Activated CD4-positive, alpha-beta memory T cell treated with anti-CD3 and anti-CD28 coated beads for 36 hours (primary cell): ENCODE measurements around the gene SAMMSON. TPM values are rescaled to one million over a fixed set of nuclear protein-coding genes. Genes with fewer than 3 reads are reported as not detected.

Source experiments
- CTCF ChIA-PET: fragments of 350-600 bp; sonication (Branson Sonifier 250); formaldehyde crosslinking; loops from one replicate; lab custom pipeline; 2021; ENCODE audit warnings: antibody characterized with exemption, inconsistent platforms; lab: Charles Lee
- POLR2A ChIA-PET: fragments of 350-600 bp; sonication (Branson Sonifier 250); formaldehyde crosslinking; loops from one replicate; lab custom pipeline; 2021; ENCODE audit warnings: antibody characterized with exemption; lab: Charles Lee
- DNase-seq: peaks from one replicate; pipeline ENCODE4 v3.0.0-alpha.2; 2020
- H3K27ac Mint-ChIP-seq: one replicate; pipeline ENCODE4 v1.8.0; 2021; ENCODE audit warnings: mixed read lengths
- H3K27me3 Mint-ChIP-seq: one replicate; pipeline ENCODE4 v1.8.0; 2021; ENCODE audit warnings: mixed read lengths
- H3K36me3 Mint-ChIP-seq: one replicate; pipeline ENCODE4 v1.8.0; 2021; ENCODE audit warnings: mixed read lengths
- H3K4me1 Mint-ChIP-seq: one replicate; pipeline ENCODE4 v1.8.0; 2021; ENCODE audit warnings: low read depth, mixed read lengths
- H3K4me3 Mint-ChIP-seq: one replicate; pipeline ENCODE4 v1.8.0; 2021; ENCODE audit warnings: mild to moderate bottlenecking, mixed read lengths
- H3K9me3 Mint-ChIP-seq: one replicate; pipeline ENCODE4 v1.8.0; 2021; ENCODE audit warnings: mixed read lengths
- intact Hi-C: fragments of 100-400 bp; cut with micrococcal nuclease; formaldehyde crosslinking; loops from one replicate; pipeline ENCODE4 v1.15.1; 2023
- total RNA-seq, 2 experiments: library from RNA; stranded (reverse); gene quantifications; one replicate each; pipeline ENCODE4 v1.2.3, GENCODE V29; 2021

The SAMMSON gene
- total RNA-seq, 2 experiments from 2014 or later = not detected

DNA sequence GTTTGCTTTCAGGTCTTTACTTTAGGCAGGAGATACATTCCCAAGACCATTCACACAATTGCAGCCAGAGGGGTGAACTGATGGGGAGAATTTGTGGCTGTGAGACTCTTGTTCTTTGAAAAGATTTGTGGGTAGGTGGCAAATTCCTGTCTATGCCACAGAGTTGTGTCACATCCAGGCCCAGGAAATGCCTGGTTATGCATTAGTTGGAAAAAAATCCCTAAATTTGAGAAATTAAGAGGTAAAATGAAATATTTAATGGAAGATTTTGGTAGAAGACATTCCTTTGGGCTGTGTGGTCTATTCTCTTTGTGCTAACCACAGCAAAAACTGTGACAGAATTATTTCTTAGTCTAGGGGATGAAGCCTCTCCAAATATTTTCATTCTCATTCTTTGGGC is 28.8 kb downstream of the SAMMSON start:
- Mint-ChIP-seq H3K4me1 (no peaks in the 10 kb centered on the region), H3K4me3 (no peak overlapping the region), H3K27me3 (no peaks in the 10 kb centered on the region), H3K9me3 (no peaks in the 10 kb centered on the region), H3K36me3 (no peaks in the 10 kb centered on the region), H3K27ac (no peak overlapping the region)
- no peak for DNase-seq
- POLR2A ChIA-PET = no interaction called here
- intact Hi-C loops = no loop called here
- CTCF ChIA-PET = interaction anchor here (0.7 kb wide), 1 partner anchor 865 kb away, joined by 5 read pairs; no protein-coding TSS in a partner anchor

DNA sequence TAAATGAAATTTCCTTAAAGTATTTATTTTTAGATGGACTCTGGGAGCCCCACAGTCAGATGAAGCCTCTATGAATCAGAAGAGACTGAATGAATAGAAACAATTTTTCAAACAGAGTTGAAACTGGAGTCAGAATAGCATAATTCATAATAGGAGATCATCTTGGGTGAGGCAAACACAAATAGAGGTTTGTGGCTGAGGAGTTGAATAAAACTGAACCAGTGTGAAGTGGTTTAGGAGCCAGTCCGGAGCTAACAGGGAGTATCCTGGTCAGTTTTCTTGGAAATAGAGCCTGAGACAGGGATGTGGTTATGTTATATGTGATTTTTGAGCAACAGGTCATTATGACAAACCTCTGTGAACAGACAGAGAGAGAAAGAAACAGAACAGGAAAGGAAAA is 39.2 kb downstream of the SAMMSON start:
- Mint-ChIP-seq H3K9me3 (no peaks in the 10 kb centered on the region), H3K27ac (no peak overlapping the region), H3K27me3 (no peaks in the 10 kb centered on the region), H3K4me1 (no peaks in the 10 kb centered on the region), H3K36me3 (no peaks in the 10 kb centered on the region), H3K4me3 (no peak overlapping the region)
- DNase-seq = no peak
- intact Hi-C loops = no loop called here
- POLR2A ChIA-PET = no interaction called here
- CTCF ChIA-PET = no interaction called here

DNA sequence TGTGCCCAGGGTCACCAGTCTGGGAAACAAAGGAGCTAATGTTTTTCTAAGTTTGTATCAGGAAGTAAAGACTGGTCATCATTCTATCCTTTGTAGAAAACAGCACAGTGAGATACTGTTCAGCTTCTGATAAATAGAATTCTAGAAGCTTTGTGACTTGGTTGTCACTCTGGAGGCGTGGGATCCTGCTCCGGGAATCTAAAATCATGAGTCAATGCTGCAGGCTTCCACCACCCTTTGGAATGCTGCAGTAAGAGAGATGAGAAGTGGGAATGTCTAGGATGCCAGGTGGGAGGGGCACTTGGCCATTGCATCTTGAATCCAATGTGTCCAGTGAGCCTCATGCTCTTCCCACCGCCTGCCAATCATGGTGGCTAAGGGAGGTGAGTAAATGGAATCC is 40.9 kb downstream of the SAMMSON start:
- Mint-ChIP-seq H3K4me1 (no peaks in the 10 kb centered on the region), H3K9me3 (no peaks in the 10 kb centered on the region), H3K27ac (no peak overlapping the region), H3K27me3 (no peaks in the 10 kb centered on the region), H3K36me3 (no peaks in the 10 kb centered on the region), H3K4me3 (no peak overlapping the region)
- intact Hi-C loops = no loop called here
- no peak for DNase-seq
- ChIA-PET POLR2A (no interaction called here), CTCF (no interaction called here)

DNA sequence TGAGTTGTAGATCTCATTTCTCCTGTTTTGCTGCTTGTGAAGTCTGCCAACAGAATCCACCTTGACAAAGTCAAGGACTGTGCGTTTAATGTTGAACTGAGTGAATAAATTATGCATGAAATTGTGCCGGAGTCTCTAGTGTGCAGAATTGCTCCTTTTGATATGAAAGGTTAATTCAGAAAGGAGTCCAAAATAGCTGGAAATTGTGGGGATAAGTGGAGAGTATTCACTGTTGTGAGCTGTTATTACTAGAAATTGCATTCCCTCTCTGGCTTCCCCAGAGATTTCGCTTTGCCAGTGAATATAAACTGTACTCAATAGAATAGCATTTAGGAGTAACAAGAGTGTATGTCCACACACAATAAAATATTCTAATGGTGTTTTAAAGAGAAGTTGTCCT is 43.1 kb downstream of the SAMMSON start:
- DNase-seq = no peak

DNA sequence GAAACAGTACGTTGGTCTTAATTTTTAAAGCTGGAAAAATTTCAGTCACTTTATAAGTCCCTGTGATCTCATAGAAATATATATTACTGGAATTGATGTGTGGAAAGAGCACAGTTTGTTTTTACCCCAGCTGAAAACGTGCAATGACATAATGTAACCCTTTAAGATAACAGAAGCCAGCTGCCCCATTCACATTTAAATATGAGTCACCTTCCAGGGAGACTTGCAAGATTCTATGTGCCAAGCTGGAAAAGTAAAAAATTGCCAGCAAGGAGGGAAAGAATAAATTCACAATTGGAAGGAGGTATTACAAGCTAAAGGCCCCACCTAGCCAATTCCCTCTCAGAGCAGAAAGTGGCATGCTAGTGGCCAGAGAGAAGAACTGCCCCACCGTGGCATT is 50.2 kb downstream of the SAMMSON start:
- Mint-ChIP-seq H3K27me3 (no peaks in the 10 kb centered on the region), H3K4me3 (no peak overlapping the region), H3K36me3 (no peaks in the 10 kb centered on the region), H3K9me3 (no peaks in the 10 kb centered on the region), H3K4me1 (no peaks in the 10 kb centered on the region), H3K27ac (no peak overlapping the region)
- intact Hi-C loops = no loop called here
- no peak for DNase-seq
- ChIA-PET CTCF (no interaction called here), POLR2A (no interaction called here)

More for the DNA sequence above, 43.1 kb downstream of the SAMMSON start:
- intact Hi-C loops = no loop called here
- no peak overlapping the region for H3K4me3 Mint-ChIP-seq
- no peak overlapping the region for H3K27ac Mint-ChIP-seq
- no peaks in the 10 kb centered on the region for H3K9me3 Mint-ChIP-seq
- H3K36me3 Mint-ChIP-seq = no peaks in the 10 kb centered on the region
- H3K4me1 Mint-ChIP-seq = no peaks in the 10 kb centered on the region
- POLR2A ChIA-PET = no interaction called here
- CTCF ChIA-PET = no interaction called here
- no peaks in the 10 kb centered on the region for H3K27me3 Mint-ChIP-seq

DNA sequence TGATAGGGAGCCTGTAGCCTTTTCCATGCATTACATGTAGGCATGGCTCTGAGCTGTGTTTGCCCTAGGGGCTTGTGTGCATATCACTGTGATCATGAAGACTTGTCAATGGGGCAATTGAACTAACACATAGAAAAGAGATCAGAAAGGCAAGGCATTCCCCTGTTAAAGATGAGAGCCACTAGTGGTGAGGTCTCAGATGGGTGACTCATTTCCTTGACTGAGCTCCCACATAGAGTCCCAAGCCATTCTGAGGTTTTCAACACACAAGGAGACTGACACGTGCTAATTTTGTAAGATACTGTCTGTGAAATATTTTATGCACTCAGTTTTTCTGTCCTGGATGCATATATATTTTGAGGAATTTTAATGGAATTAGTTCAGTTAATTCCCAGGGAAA is 53.8 kb downstream of the SAMMSON start:
- no peak for DNase-seq
- no peak overlapping the region for H3K27ac Mint-ChIP-seq
- POLR2A ChIA-PET = no interaction called here
- H3K4me1 Mint-ChIP-seq = no peaks in the 10 kb centered on the region
- no peak overlapping the region for H3K4me3 Mint-ChIP-seq
- H3K9me3 Mint-ChIP-seq = no peaks in the 10 kb centered on the region
- peaks cover 6% of the 10 kb centered on the region for H3K27me3 Mint-ChIP-seq
- CTCF ChIA-PET = no interaction called here
- H3K36me3 Mint-ChIP-seq = no peaks in the 10 kb centered on the region
- intact Hi-C loops = no loop called here

DNA sequence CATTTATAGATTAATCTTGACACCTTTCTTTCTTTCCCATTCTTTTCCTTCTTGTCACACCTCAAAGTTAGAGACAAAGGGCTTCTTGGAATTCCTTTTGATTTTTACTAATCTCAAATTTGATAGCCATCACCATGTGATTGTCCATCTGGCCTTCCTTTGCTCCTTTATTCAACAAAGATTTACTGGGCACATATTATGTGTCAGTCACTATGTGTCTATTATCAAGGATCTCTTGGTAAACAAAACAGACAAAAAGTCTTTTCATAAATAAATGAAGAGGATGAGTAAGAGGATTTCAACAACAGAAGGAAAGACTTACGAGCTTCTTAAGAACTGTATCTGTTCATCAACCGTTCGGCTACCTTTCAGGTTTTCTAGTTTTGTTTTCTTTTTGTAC is 56.5 kb downstream of the SAMMSON start:
- DNase-seq = no peak
- H3K36me3 Mint-ChIP-seq = no peaks in the 10 kb centered on the region
- no peak overlapping the region for H3K27ac Mint-ChIP-seq
- H3K4me3 Mint-ChIP-seq = no peak overlapping the region
- H3K9me3 Mint-ChIP-seq = no peaks in the 10 kb centered on the region
- intact Hi-C loops = no loop called here
- POLR2A ChIA-PET = no interaction called here
- CTCF ChIA-PET = no interaction called here
- peaks cover 6% of the 10 kb centered on the region for H3K27me3 Mint-ChIP-seq
- no peaks in the 10 kb centered on the region for H3K4me1 Mint-ChIP-seq

DNA sequence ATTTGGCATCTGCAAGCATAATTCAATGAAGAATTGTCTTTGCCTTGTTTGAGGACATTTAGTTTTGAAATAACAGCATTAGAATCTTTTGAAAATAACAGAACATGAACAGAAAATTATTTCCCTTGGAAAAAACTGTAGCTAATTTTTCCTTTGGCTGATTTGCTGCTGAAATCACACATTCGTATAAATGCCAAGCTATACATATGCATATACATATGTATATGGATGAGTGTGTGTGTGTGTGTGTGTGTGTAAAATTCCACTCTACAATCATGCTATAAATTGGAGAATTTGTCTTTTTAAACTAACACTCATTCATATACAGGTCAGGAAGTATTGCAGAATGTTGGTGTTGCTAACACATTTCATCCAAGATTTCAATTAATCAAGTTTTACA is 57.9 kb downstream of the SAMMSON start:
- POLR2A ChIA-PET = no interaction called here
- intact Hi-C loops = no loop called here

DNA sequence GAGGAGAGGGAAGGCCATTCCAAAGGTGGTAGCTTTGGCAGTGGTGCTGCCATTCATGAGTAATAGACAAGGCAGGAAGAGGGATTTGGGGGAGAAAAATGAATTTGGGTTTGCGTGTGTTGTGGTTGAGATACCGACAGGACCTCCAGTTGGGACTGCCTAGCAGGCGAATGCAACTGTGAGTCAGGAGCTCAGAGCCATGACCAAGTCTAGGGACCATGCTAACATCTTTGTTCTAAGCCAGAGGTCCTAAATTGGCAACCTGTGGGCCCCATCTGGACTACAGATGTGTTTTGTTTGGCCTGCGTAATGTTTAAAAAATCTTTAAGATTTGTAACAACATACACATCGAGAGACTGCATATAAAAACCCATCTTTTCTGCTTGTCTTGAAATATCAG is 61.6 kb downstream of the SAMMSON start:
- intact Hi-C loops = loop anchor here (5.0 to 10.0 kb wide), 2 partner anchors 1526 to 1594 kb away; no protein-coding TSS in a partner anchor
- Mint-ChIP-seq H3K27ac (no peak overlapping the region), H3K36me3 (no peaks in the 10 kb centered on the region), H3K4me3 (no peak overlapping the region), H3K9me3 (no peaks in the 10 kb centered on the region), H3K4me1 (no peaks in the 10 kb centered on the region), H3K27me3 (peaks cover under 1% of the 10 kb centered on the region)
- ChIA-PET CTCF (no interaction called here), POLR2A (no interaction called here)
- no peak for DNase-seq

More for the DNA sequence above, 57.9 kb downstream of the SAMMSON start:
- Mint-ChIP-seq H3K9me3 (no peaks in the 10 kb centered on the region), H3K27ac (no peak overlapping the region), H3K36me3 (no peaks in the 10 kb centered on the region), H3K27me3 (peaks cover 6% of the 10 kb centered on the region), H3K4me1 (no peaks in the 10 kb centered on the region), H3K4me3 (no peak overlapping the region)
- CTCF ChIA-PET = no interaction called here
- no peak for DNase-seq

DNA sequence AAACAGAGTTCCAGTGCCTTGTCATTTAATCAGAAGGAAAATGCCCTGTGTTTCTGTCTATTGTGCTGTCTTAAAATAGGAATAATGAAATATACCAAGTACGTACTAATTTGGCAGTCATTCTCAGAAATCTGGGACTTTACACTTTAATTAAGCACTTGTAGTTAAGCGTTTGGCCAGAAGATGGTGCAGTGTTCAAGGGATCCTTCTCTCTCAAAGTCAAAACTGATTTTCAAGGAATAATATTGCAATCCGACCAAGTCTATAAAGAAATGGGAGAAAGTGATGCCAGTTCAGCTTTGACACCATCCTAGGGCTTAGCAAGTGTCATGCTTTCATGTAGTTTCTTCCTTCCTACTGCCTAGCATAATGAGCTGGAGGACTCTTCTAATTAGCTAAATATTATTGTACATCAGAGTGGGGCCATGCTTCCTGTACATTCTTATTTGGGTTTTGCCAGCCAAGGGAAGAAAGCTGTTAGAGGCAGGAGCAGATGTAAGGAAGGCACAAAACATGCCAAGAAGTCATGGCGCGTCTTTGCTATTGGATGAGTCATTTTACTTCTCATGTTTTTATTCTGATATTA is 64.8 kb downstream of the SAMMSON start:
- Mint-ChIP-seq H3K4me3 (no peak overlapping the region), H3K9me3 (no peaks in the 10 kb centered on the region), H3K36me3 (no peaks in the 10 kb centered on the region), H3K27ac (no peak overlapping the region), H3K4me1 (no peaks in the 10 kb centered on the region), H3K27me3 (no peaks in the 10 kb centered on the region)
- DNase-seq = no peak
- CTCF ChIA-PET = interaction anchor here (0.6 to 2.0 kb wide), 3 partner anchors 12 to 1322 kb away, joined by 3 to 5 read pairs (median 5); no protein-coding TSS in a partner anchor
- POLR2A ChIA-PET = no interaction called here
- intact Hi-C loops = loop anchor here (1.0 to 10.0 kb wide), 3 partner anchors 295 to 1591 kb away; no protein-coding TSS in a partner anchor

DNA sequence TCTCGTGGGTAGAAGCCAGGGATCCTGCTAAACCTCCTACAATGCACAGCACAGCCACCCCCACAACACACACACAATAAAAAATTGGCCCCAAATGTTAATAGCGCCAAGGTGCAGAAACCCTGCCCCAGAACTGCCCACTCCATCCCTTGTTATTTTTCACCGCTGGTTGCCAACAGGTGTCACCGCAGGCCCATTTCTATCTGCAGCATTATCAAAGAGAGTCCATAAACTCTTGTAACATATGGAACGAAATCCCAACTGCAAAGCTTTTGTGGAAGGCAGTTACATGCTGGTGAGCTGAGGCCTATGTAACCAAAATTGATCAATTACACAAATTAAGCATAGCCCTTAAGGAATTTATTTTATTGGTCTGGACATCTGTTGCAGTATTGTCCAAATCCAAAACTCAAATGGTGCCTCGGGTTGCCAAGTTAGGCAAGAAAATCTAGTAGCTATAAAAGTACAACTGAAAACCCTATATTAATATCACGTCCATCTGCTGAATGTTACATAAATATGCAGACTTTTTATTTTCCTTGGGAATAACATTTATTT is 66.2 kb downstream of the SAMMSON start:
- H3K4me1 Mint-ChIP-seq = no peaks in the 10 kb centered on the region
- ChIA-PET POLR2A (no interaction called here), CTCF (interaction anchor here (1.0 kb wide), 1 partner anchor 55 kb away, joined by 3 read pairs; no protein-coding TSS in a partner anchor)
- H3K27ac Mint-ChIP-seq = no peak overlapping the region
- DNase-seq = no peak
- no peaks in the 10 kb centered on the region for H3K27me3 Mint-ChIP-seq
- H3K36me3 Mint-ChIP-seq = no peaks in the 10 kb centered on the region
- H3K4me3 Mint-ChIP-seq = no peak overlapping the region
- no peaks in the 10 kb centered on the region for H3K9me3 Mint-ChIP-seq
- intact Hi-C loops = loop anchor here (10.0 kb wide), 1 partner anchor 1589 kb away; no protein-coding TSS in a partner anchor

DNA sequence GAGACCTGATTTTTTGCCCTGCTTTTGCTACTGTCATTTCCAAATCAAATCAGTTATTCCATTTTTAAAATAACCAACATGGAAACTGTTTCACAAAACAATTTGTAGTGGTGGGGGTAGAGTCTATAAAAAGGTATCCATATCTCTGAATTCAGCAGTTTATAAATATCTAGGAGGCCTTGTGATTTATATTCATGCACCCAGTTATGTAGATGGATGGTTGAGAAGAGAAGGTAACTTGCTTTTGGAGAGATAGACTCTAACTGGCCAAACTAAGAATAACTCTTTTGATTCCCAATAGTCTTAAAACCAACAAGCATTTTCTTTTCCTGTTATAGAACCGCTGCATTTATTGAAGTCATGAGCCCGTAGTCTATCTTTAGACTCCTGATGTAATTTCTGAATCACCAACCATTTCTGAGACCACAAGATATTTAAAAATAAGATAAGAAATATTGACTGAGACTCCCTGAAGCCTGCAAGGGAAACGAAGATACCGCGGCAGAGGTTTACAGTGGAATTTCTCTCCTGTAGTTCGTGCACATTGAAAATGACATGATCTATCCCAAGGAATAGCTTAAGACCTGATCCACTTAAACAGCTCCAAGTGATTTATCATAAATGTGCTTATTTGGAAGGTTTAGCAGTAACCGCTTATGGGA is 68.5 kb downstream of the SAMMSON start:
- DNase-seq = no peak
- Mint-ChIP-seq H3K36me3 (no peaks in the 10 kb centered on the region), H3K9me3 (no peaks in the 10 kb centered on the region), H3K4me1 (no peaks in the 10 kb centered on the region), H3K27me3 (peaks cover 5% of the 10 kb centered on the region), H3K4me3 (no peak overlapping the region), H3K27ac (no peak overlapping the region)
- intact Hi-C loops = loop anchor here (10.0 kb wide), 1 partner anchor 1587 kb away; no protein-coding TSS in a partner anchor
- CTCF ChIA-PET = interaction anchor here (1.4 kb wide), 1 partner anchor 52 kb away, joined by 3 read pairs; no protein-coding TSS in a partner anchor
- POLR2A ChIA-PET = no interaction called here
